ENCODE measurements around the gene NIN.

Gene NIN

DNA sequence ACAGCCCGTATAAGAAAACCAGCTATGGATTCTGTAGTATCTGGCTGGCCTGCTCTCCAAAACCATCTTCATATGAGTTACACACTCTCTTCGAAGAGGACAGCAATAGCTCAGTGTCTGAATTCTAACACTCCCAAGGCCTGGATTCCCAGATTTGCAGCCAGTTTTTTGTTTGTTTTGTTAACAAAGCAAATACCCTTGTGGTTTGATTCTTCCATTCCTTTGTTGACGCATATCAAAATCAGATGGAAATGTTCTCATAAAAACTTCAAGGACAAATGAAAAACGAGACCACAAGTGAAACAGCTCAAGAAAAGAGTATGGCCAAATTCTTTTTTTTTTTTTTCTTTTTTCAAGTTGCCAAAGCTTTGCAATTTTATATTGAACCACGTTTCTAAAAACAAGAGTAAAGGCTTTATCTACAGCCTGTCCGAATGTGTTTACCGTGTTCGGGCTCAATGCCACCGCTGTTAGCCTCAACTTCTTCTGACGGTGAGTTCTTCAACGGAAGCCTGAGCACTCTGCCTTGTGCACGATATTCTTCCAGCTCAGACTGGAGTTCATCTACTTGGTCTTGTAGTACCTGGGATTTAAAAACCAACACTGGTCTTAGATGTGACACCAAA is 67.5 kb downstream of the NIN start:
- no peak for DNase-seq (ENCODE audit: low read depth in 2 of 2)

DNA sequence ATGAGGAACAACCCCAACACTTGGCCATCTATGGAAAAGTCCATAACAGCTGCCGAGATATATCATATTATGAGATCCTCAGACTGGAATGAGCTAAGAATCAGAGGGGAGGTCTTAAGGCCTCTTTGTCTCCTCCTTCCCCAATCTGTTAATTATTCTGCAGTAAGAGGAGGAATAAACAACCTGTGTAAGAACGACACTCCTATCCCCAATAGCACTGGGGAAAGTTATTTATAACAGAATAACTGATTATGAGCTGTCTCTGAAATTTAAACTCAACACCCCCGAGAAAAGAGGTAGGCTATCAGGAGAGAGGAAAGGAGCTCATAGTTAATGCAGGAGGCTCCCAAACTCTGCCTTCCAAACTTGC is 68.0 kb downstream of the NIN start:
- DNase-seq (ENCODE audit: low read depth in 2 of 2), result no peak

DNA sequence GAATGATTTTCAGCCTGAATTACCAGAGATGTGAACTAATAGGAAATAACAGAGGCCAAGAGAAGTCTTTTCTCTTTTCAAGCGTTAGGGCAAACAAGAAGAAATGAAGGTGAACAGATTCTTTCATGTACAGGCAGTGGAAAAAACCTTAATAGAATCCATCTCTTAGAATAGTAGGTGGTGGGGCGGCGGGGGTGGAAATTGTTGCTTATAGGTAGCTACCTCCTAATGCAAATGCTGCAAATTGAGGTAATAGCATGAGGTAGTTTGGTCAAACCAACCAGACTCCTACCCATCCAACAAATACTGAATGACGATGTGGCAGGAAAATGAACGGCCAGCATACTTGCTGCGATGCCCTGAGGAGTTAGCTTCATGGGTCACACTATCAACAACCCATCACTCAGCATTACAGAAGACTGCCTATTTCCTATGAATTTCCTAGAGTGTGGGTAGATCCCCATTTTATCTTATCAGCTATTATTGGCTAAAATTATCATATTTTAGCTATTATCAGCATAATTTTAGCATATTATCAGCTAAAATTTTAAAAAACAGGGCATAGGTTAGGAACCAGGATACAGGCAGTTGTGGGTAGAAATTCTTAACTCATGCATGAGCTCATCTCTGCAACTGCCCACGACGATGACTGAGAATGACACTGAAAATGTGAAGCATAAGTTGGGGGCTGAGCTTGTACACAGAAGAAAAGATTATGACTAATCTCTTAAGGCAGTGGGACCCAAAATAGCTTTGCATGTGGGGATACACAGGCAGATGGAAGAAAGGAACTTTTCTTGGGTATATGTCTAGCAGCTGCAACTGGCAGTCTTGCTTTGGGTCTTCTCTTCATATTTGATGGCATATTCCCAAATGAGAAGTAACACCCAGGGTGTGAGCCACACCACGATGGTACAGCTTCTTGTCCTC is 68.7 kb downstream of the NIN start:
- no peak for DNase-seq (ENCODE audit: low read depth in 2 of 2)

DNA sequence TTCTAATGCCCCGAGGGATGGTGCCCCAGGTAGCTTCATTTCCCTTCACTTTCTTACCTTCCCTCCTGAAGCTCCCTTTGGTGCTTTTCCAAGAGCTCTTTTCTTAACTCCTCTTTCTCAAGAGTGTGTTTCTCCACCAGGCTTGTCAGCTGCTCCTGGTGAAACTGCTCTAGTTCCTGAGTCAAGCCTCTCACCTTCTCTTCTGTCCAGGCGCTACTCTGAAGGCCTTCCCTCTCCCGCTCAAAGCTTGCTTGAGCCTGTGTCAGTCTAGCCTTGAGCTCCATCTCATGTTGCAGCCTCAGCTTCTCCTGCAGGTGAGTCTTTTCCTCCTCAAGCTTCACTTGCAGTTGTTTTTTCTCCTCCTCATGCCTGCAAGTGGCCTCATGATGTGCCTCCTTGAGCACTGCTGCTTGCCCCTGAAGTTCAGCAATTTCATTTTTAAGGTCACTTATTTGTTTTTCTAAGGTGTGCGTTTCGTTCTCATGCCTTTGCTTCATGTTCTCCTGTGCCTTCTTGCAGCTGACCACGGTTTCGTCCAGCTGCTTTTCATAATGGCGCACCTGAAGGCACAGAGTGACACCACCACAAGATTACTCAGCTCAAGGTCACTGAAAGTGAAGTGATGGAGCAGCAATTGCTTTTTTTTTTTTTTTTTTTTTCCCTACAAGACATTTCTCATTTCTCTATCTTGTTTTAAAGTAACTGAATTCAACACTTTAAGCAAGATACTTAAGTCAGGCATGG is 71.0 kb downstream of the NIN start:
- no peak for DNase-seq (ENCODE audit: low read depth in 2 of 2)

DNA sequence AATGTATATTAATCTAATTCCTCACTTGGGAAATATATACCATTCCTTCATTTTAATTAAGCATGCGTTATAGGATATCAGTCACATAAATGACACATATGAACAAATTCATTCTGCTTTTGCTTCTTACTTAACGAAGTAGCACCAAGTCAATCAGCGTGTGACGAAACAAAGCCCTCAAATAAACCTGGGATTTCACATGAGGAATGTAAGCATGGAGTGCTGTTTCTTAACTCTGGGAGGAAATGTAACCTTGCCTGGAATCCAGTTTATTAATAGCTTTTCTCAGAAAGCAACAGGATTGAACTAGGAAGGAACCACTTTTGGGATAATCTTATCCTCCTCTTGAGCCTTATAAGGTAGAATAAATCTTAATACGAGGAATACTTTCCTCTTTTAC is 72.0 kb downstream of the NIN start:
- DNase-seq (ENCODE audit: low read depth in 2 of 2), result no peak

DNA sequence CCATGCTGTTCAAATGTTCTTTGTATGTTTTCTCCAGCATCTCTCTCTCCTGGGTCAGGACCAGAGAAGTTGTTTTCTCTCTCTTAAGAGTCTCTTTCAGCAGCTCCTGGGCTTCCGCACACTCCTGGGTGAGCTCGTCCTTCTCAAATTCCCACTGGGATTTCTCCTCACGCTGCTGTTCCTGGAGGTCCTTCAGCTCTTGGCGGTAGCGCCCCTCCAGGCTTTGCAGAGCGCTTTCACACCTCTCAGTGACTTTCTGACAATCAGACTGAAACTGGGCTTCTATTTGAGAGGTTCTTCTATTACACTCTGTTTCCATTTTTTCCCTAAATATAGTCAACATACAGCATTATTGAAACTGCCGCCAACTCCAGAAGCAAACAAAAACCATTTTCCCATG is 72.7 kb downstream of the NIN start:
- DNase-seq (ENCODE audit: low read depth in 2 of 2), result no peak

DNA sequence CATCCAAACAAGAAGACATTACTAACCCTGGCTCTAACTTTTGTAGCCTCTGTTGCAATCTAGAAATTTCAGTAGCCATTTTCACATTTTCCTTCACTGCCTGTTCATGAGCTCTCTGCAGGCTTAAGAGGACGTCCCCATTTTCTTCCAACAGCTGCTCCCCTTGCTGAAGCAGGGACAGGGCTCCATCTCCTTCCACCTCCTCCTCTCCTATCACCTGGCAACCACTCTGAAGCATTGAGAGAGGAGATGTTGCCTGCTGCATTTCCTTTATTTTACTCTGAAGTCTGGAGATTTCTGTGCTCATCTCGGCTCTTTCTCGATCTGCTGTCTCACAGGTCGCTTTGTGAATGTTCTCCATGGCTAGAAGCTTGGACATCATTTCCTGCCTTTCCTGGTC is 73.3 kb downstream of the NIN start:
- DNase-seq (ENCODE audit: low read depth in 2 of 2), result no peak

DNA sequence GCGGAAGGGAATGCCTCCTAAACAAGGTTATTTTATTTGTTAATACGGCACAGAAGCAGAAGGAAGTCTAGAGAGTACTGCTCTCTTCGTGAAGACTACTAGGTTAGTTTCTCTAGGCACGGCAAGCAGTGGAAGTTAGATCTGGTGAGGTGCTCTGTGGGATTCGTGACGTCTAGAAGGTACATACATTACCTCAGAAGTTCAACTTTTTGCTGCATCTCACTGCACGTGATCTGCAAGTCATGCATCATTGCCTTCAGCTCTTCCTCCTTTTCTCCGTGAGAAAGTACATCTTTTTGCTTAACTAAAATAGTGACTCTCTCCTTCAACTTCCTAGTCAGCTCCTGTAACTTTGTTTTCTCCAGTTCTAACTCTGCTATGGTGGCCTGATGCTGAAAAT is 74.7 kb downstream of the NIN start:
- DNase-seq (ENCODE audit: low read depth in 2 of 2), result no peak

DNA sequence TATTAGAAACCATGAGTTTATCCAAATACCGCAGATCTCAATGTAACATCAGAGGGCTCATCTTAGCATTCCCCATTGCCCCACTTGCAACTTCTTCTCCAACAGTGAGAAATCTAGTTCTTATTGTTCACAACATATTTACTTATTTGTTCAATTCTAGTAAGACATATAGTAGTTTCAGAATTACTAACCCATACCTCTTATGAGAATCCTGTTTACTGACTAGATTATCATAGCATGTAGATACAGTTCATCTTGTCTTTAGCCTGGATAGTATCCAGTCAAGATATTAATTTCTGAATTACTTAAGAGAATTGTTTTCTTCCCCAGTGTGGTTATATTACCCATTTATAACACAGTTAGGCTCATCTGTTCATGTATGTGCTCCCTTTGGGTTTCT is 80.6 kb downstream of the NIN start:
- DNase-seq (ENCODE audit: low read depth in 2 of 2), result no peak

DNA sequence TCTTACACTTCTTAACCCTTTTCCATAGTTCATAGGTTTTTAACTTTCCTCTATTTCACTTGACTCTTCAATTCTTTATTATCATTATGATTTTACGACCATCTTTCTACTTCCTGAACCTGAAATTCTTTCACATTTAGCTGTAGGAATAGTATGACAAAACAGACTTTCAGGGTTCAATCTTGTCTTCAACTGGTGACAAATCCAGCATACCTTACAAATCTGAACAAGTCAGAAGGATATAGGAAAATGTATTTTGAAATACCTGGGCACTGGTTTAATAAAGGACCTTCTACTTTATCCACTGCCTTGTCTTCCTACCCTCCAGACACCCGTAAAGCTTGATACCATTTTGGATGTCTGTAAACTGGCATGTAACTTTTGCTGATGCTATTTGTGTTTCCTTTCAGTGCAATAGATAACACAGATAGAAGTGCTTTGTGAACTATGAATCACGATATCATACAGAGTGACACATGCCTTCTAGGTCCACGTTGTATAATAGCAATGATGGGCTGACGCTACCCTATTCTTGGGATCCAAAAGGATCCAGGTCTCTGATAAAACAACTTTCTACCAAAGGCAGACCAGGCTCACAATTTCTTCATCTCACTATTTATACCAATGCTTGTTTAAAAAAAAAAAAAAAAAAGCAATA is 85.4 kb downstream of the NIN start:
- no peak for DNase-seq (ENCODE audit: low read depth in 2 of 2)

DNA sequence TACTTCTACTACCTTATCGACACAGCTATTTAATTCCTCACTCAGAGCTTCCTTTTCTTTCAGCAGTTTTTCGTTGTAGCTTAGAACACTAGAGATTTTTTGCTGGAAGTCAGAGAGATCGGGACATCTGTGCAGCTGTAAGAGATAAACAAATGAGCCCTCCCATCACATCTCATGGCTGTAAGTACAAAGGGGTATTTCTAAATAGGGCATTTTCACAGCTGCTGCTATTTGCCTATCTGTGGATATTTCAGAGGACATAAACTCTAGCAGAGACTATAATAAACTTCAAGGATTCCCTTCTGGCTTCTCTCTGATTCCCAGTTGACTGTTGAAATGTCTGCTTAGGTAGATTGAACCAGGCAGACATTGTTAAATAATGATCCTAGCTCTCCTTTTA is 86.7 kb downstream of the NIN start:
- no peak for DNase-seq (ENCODE audit: low read depth in 2 of 2)

DNA sequence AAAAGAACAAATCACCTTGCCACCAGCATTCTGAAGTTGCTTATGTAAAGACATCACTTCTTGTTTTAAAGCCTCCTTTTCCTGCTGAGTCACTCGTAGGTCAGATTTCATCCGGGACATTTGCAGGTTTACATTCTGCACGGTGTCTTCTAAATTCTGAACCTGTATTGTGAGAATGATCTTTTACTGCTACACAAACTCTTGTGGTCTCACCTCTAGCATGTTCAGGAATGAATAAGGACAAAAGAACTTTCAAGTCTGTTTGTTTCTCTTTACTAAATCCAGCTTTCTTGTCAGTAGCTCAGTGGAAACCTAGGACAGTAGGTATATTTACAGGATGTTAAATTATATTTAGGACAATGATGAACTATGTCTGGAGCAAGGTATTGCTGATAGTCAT is 89.4 kb downstream of the NIN start:
- DNase-seq (ENCODE audit: low read depth in 2 of 2), result no peak

DNA sequence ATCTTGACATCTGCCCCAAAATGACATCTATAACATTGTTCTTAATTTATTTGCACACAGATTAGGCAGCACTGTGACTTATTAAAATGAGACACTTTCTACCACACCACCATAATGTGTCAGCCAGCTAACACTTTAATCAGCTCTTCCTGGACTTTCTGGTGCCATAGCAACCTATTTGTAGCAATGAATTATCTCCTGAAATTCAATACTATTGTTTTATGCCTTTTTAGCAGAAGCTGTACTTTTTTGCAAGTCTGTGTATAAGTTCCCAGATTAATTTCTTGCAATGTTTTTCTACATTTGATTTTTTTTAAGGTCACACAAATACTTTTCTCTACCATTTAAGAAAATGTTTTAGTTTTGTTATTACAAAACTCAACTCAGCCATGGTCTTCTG is 90.1 kb downstream of the NIN start:
- DNase-seq (ENCODE audit: low read depth in 2 of 2), result no peak

DNA sequence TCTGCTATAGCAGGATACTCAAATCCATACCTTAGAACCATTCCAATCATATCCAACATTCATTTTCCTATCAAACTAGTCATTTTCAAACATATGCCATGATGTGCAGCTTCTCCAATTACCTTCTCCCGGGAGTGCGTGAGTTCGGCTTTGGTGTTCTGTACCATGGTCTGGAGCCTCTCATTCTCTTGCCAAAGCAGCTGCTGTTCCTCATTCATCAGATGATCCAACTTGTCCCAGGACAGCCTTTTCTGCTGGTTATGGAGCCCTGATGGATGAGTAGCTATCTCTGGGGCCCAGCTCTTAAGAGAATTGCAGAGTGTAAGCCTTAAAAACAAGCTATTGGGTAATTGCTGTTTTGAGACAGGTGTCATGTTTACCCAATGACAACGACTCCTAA is 91.8 kb downstream of the NIN start:
- no peak for DNase-seq (ENCODE audit: low read depth in 2 of 2)

DNA sequence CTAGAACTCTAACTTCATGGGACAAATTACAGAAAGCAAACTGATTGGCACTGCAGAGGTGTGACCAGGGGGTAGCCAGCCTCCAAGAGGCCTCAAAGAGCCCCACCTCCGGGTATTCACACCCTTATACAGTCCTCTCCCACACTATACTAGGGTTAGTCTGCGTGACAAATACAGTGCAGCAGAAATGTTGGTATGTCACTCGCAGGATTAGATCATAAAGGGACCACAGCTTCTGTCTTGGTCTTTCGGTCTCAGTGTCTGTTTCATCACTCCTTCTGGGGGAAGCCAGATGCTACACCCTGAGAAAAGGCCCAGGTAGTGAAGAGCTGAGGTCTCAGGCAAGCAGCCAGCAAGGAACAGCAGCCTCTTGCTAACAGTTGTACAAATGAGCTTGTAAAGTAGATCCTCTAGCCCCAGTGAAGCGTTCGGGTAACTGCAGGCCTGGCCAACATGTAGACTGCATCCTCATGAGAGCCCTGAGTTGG is 94.0 kb downstream of the NIN start:
- DNase-seq (ENCODE audit: low read depth in 2 of 2), result no peak

DNA sequence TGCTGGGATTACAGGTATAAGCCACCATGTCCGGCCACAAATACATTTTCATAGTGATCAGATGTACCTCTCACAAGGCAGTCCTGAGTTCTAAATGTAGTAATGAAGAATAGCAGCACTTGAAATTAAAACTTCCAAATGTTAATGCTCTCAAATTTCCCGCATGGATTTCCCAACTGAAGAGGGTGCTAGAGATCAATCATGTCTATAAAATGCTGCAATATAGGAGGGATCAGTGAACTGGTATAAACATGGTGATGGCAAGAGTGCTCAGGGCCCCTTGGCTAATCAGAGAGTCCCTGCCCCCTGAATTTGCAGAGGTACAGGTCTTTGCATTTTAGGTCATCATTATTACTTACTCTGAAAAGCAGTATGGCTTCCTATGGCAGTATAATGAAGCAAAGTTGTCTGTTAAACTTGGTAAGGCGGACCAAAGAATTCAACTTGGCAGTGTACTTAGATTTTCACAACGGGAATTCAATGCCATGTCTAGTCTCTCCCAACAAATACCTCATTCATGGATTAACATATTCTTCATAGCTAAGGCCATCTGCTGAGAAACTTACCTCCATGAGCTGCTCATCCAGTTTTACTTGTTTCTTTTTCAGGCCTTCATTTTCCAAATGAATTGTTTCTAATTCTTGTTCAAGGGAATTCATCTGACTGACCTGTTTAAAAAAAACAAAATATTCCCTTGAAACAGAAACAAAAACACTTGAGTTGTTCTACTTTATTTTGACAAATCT is 95.8 kb downstream of the NIN start:
- DNase-seq (ENCODE audit: low read depth in 2 of 2), result no peak

DNA sequence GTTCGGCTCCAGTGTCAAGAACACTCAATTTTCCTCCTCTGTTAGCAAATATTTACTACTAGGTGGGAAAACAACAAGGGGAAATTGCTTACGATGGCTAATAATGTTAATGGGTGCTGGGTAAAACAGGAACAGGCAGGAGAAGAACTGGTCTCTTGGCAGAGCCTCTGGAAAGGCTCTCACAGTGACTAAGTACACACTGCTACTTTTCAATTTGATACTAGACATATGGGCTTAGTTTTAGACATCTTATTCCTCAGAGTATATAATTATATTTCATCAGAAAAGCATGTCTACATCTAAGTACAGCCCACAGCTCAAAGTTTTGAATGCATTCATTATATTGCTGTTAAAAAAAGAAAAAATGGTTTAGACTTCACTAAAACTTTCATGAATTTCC is 97.5 kb downstream of the NIN start:
- no peak for DNase-seq (ENCODE audit: low read depth in 2 of 2)

DNA sequence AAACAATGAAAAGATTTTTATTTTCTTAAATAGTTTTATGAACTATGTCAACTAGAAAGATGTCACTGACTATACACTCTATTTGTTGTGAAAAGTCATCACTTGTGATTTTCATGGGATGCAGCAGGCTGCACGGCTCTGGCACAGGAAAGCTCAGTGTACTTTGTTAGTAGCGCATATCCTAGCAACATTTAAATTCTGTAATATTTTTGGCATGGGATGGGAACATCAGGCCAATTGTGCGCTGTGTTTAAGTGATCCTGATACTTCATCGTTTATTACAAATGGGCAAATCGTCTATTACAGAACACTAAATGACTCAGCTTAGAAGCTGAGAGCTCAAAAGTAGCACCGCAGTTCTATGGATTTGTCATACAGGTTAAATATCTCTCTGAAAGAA is 102.1 kb downstream of the NIN start:
- no peak for DNase-seq (ENCODE audit: low read depth in 2 of 2)

DNA sequence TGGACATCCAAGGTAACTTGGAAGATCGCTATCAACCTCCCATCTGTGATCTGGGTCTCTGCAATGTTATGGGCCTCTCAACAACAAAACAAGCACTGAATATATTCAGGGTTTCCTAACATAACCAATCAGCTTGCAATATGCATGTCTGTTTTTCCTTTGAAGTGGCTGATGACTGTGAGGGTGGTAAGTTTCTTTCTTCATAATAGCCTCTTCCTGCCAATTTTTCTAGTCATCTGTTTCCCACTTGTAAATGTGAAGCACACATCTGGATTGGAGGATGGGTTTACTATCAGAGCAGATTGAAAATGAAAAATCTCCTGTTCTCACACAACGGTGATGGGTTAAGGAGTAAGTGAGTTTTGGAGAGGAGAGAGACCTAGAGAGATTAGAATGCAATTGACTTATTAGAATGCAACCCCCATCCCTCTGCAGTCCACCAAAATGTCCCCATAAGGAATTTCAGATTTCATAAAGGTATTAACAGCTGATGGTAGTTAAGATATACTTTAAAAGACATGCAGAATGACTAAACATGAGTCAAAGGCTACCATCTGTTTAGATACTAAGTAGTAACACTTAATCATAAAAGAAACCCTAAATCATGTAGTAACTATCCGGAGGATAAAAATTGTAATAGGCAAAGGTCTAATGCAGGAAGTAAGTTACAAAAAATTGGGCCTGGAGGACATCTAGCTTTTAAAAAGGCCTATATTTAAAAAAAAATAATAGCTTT is 104.4 kb downstream of the NIN start:
- DNase-seq (ENCODE audit: low read depth in 2 of 2), result peak in 1 of 2 donors; percentile 1

DNA sequence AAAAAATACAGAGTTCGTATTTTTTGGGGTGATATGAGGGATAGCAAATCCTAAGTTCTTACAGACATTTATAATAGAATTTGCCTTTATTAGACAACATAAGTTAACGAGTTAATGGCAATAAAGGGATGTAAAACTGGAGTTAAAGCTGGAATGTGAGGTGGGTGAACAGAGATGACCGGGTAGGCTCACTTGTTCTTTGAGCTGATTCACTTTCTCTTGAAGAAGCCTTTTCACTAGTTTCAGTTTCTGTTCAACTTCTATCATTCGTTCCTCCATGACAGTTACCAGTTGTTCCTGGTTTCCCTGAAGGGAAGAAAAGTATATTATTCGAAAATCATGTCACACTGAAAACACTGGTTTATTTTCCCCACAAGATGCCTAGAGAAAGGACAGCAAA is 105.2 kb downstream of the NIN start:
- DNase-seq (ENCODE audit: low read depth in 2 of 2), result no peak
